ENCODE data around the gene RALA. TPM values are rescaled to one million over a fixed set of nuclear protein-coding genes. Genes with fewer than 3 reads are reported as not detected.
"Not testable (repeated sequence)": the region's sequence is repeated elsewhere in the genome, so short reads cannot be mapped to it uniquely, and the experiment has no call there.

RALA gene
- total and polyA plus RNA-seq, 4 donors, result 5.7 to 18.8 (median 9.2) TPM

GRCh38 chr7:39688611-39689480 is 65.5 kb downstream of the RALA start:
- H3K9ac ChIP-seq (ENCODE audit: low read depth in 1 of 2, low read length in 2 of 2), result no peak overlapping the region
- TF ChIP-seq HNF4G (IDR thresholded peaks at IDR 0.05) (no peak), NR2F2 (IDR thresholded peaks at IDR 0.05) (no peak), YY1 (IDR thresholded peaks at IDR 0.05) (no peak), FOXA2 (IDR thresholded peaks at IDR 0.05) (no peak), HNF4A (conservative IDR thresholded peaks at IDR 0.05) (no peak), CTCF (IDR thresholded peaks at IDR 0.05; ENCODE audit: low read depth, low read length, missing input control) (no peak), RXRA (IDR thresholded peaks at IDR 0.05) (no peak), TAF1 (conservative IDR thresholded peaks at IDR 0.05) (no peak), RAD21 (IDR thresholded peaks at IDR 0.05) (no peak), MAX (IDR thresholded peaks at IDR 0.05) (no peak), JUND (IDR thresholded peaks at IDR 0.05) (no peak)
- TF ChIP-seq, protein P1, sequence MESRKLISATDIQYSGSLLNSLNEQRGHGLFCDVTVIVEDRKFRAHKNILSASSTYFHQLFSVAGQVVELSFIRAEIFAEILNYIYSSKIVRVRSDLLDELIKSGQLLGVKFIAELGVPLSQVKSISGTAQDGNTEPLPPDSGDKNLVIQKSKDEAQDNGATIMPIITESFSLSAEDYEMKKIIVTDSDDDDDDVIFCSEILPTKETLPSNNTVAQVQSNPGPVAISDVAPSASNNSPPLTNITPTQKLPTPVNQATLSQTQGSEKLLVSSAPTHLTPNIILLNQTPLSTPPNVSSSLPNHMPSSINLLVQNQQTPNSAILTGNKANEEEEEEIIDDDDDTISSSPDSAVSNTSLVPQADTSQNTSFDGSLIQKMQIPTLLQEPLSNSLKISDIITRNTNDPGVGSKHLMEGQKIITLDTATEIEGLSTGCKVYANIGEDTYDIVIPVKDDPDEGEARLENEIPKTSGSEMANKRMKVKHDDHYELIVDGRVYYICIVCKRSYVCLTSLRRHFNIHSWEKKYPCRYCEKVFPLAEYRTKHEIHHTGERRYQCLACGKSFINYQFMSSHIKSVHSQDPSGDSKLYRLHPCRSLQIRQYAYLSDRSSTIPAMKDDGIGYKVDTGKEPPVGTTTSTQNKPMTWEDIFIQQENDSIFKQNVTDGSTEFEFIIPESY (IDR thresholded peaks at IDR 0.05), result no peak
- TF ChIP-seq, protein P2, sequence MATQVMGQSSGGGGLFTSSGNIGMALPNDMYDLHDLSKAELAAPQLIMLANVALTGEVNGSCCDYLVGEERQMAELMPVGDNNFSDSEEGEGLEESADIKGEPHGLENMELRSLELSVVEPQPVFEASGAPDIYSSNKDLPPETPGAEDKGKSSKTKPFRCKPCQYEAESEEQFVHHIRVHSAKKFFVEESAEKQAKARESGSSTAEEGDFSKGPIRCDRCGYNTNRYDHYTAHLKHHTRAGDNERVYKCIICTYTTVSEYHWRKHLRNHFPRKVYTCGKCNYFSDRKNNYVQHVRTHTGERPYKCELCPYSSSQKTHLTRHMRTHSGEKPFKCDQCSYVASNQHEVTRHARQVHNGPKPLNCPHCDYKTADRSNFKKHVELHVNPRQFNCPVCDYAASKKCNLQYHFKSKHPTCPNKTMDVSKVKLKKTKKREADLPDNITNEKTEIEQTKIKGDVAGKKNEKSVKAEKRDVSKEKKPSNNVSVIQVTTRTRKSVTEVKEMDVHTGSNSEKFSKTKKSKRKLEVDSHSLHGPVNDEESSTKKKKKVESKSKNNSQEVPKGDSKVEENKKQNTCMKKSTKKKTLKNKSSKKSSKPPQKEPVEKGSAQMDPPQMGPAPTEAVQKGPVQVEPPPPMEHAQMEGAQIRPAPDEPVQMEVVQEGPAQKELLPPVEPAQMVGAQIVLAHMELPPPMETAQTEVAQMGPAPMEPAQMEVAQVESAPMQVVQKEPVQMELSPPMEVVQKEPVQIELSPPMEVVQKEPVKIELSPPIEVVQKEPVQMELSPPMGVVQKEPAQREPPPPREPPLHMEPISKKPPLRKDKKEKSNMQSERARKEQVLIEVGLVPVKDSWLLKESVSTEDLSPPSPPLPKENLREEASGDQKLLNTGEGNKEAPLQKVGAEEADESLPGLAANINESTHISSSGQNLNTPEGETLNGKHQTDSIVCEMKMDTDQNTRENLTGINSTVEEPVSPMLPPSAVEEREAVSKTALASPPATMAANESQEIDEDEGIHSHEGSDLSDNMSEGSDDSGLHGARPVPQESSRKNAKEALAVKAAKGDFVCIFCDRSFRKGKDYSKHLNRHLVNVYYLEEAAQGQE (IDR thresholded peaks at IDR 0.05), result no peak
- no peaks in the 10 kb centered on the region for H3K4me1 ChIP-seq (ENCODE audit: control insufficient read depth in 4 of 4, insufficient read depth in 4 of 4, low read length in 3 of 4)
- no peak overlapping the region for H3K27ac ChIP-seq (ENCODE audit: low read depth in 1 of 2, low read length in 2 of 2)
- WGBS, result 94% methylated on average over 9 of the region's 9 CpGs
- H3K4me3 ChIP-seq (ENCODE audit: low read depth in 1 of 3, low read length in 3 of 3), result no peak overlapping the region
- H3K9me3 ChIP-seq (ENCODE audit: control insufficient read depth in 4 of 4, low read length in 3 of 4), result no peaks in the 10 kb centered on the region
- H3K36me3 ChIP-seq (ENCODE audit: control insufficient read depth in 4 of 4, insufficient read depth in 3 of 4, low read depth in 1 of 4, low read length in 3 of 4), result peaks cover 1 to 14% (median 3%) of the 10 kb centered on the region in 4 donors
- no peak for DNase-seq (ENCODE audit: low spot score)
- no peaks in the 10 kb centered on the region for H3K27me3 ChIP-seq (ENCODE audit: control insufficient read depth in 4 of 4, insufficient read depth in 4 of 4, low read length in 3 of 4)

DNA sequence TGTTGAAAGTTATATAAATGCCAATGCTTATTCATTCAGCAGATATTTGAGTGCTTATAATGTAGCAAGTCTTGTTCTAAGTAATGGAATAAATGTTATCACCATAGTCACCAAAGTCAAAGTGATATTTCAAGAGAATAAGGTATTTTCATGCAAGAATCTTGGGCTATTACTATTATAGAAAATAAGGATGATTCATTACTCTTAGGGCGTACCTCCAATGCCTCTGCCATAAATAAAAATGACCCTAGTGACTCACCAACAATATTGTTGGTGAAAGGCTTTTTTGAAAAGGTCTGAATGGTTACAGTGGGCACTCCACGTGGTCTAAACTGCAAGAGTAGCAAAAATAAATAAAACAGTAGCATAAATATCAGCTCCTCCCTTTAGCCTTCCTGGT is 68.4 kb downstream of the RALA start:
- Histone ChIP-seq H3K9me3 (ENCODE audit: control insufficient read depth in 4 of 4, low read length in 3 of 4) (no peaks in the 10 kb centered on the region), H3K4me1 (ENCODE audit: control insufficient read depth in 4 of 4, insufficient read depth in 4 of 4, low read length in 3 of 4) (no peaks in the 10 kb centered on the region), H3K4me3 (ENCODE audit: low read depth in 1 of 3, low read length in 3 of 3) (no peak overlapping the region), H3K27me3 (ENCODE audit: control insufficient read depth in 4 of 4, insufficient read depth in 4 of 4, low read length in 3 of 4) (no peaks in the 10 kb centered on the region), H3K27ac (ENCODE audit: low read depth in 1 of 2, low read length in 2 of 2) (no peak overlapping the region), H3K36me3 (ENCODE audit: control insufficient read depth in 4 of 4, insufficient read depth in 3 of 4, low read depth in 1 of 4, low read length in 3 of 4) (peaks cover 1 to 14% (median 4%) of the 10 kb centered on the region in 4 donors), H3K9ac (ENCODE audit: low read depth in 1 of 2, low read length in 2 of 2) (no peak overlapping the region)
- no peak for DNase-seq (ENCODE audit: low spot score)
- WGBS, result 85% methylated on average over 2 of the region's 2 CpGs
- TF ChIP-seq MAX (IDR thresholded peaks at IDR 0.05) (no peak), CTCF (IDR thresholded peaks at IDR 0.05; ENCODE audit: low read depth, low read length, missing input control) (no peak), NR2F2 (IDR thresholded peaks at IDR 0.05) (no peak)

GRCh38 chr7:39693086-39693485 is 69.7 kb downstream of the RALA start:
- H3K9ac ChIP-seq (ENCODE audit: low read depth in 1 of 2, low read length in 2 of 2); H3K4me3 ChIP-seq (ENCODE audit: low read depth in 1 of 3, low read length in 3 of 3); H3K27me3 ChIP-seq (ENCODE audit: control insufficient read depth in 4 of 4, insufficient read depth in 4 of 4, low read length in 3 of 4); H3K9me3 ChIP-seq (ENCODE audit: control insufficient read depth in 4 of 4, low read length in 3 of 4); H3K27ac ChIP-seq (ENCODE audit: low read depth in 1 of 2, low read length in 2 of 2); H3K4me1 ChIP-seq (ENCODE audit: control insufficient read depth in 4 of 4, insufficient read depth in 4 of 4, low read length in 3 of 4); DNase-seq (ENCODE audit: low spot score): not testable (repeated sequence)
- WGBS, result 98% methylated on average over 4 of the region's 4 CpGs
- H3K36me3 ChIP-seq (ENCODE audit: control insufficient read depth in 4 of 4, insufficient read depth in 3 of 4, low read depth in 1 of 4, low read length in 3 of 4), result peaks cover 3 to 13% (median 9%) of the 10 kb centered on the region in 4 donors

All from liver (tissue), 9 donors.